Hepatocyte (in vitro differentiated cells): Measurements from ENCODE around the gene SGK2. TPM values are rescaled to one million over a fixed set of nuclear protein-coding genes. Genes with fewer than 3 reads are reported as not detected.
"Not testable (repeated sequence)": the region's sequence is repeated elsewhere in the genome, so short reads cannot be mapped to it uniquely, and the experiment has no call there.

Experiments
- DNase-seq: peaks from one replicate; pipeline ENCODE4 v3.0.0-alpha.2; 2016; ENCODE audit warnings: low spot score
- H2AFZ ChIP-seq: fragments of 200-600 bp; sonication (generic); 2 replicates; pipeline ENCODE4 v1.6.0; 2016; ENCODE audit warnings: antibody characterized with exemption, mild to moderate bottlenecking
- H3K27ac ChIP-seq: fragments of 200-600 bp; sonication (generic); 2 replicates; pipeline ENCODE4 v1.5.1; 2016; ENCODE audit warnings: mild to moderate bottlenecking
- H3K27me3 ChIP-seq: fragments of 200-600 bp; sonication (generic); 2 replicates; pipeline ENCODE4 v1.6.1; 2016
- H3K36me3 ChIP-seq: fragments of 200-600 bp; sonication (generic); replicated peaks from 2 replicates; pipeline ENCODE4 v1.5.1; 2016; ENCODE audit warnings: low read depth; ENCODE audit not compliant: insufficient read depth
- H3K4me1 ChIP-seq: fragments of 200-600 bp; sonication (generic); 2 replicates; pipeline ENCODE4 v1.5.1; 2016; ENCODE audit warnings: mild to moderate bottlenecking, moderate library complexity; ENCODE audit not compliant: insufficient read depth
- H3K4me2 ChIP-seq: fragments of 200-600 bp; sonication (generic); 2 replicates; pipeline ENCODE4 v1.6.0; 2016
- H3K4me3 ChIP-seq: fragments of 200-600 bp; sonication (generic); 2 replicates; pipeline ENCODE4 v1.5.1; 2016; ENCODE audit warnings: mild to moderate bottlenecking
- H3K79me2 ChIP-seq: fragments of 200-600 bp; sonication (generic); 2 replicates; pipeline ENCODE4 v1.6.0; 2017; ENCODE audit warnings: mild to moderate bottlenecking
- H3K9me2 ChIP-seq: fragments of 200-600 bp; sonication (generic); replicated peaks from 2 replicates; pipeline ENCODE4 v1.6.0; 2017; ENCODE audit warnings: mild to moderate bottlenecking; ENCODE audit not compliant: insufficient read depth
- H3K9me3 ChIP-seq: fragments of 200-600 bp; sonication (generic); 2 replicates; pipeline ENCODE4 v1.5.1; 2016; ENCODE audit warnings: low read depth, mild to moderate bottlenecking
- H4K20me1 ChIP-seq: fragments of 200-600 bp; sonication (generic); 2 replicates; pipeline ENCODE4 v1.6.0; 2016; ENCODE audit warnings: mild to moderate bottlenecking; ENCODE audit not compliant: insufficient read depth, poor library complexity, severe bottlenecking
- CTCF ChIP-seq: fragments of 200-600 bp; sonication (generic); IDR thresholded peaks from 2 replicates; pipeline ENCODE4 v1.5.1; 2016; ENCODE audit warnings: antibody characterized with exemption, mild to moderate bottlenecking; ENCODE audit not compliant: poor library complexity
- EZH2 ChIP-seq: fragments of 200-600 bp; sonication (generic); IDR thresholded peaks from 2 replicates; pipeline ENCODE4 v1.6.1; 2016; ENCODE audit warnings: antibody characterized with exemption, mild to moderate bottlenecking, borderline replicate concordance
- EZH2phosphoT487 ChIP-seq: fragments of 200-600 bp; sonication (generic); IDR thresholded peaks from one replicate; pipeline ENCODE4 v1.6.1; 2018; ENCODE audit warnings: antibody characterized with exemption, mild to moderate bottlenecking, low read depth, moderate library complexity; ENCODE audit not compliant: unreplicated experiment, severe bottlenecking
- WGBS: methylation state at CpG from one replicate; pipeline ENCODE4 v1.1.6; 2016; ENCODE audit warnings: low lambda C conversion rate; ENCODE audit errors: missing lambda C conversion rate; 5-methylcytosine and 5-hydroxymethylcytosine counted together
- polyA plus RNA-seq: library from polyadenylated mRNA; unstranded; fragments of >200 nt; fragmentation: Nextera tagmentation; extraction: Ambion mirVana; gene quantifications from 2 replicates; pipeline ENCODE4 v1.2.1, GENCODE V29; 2016
- total RNA-seq: library from RNA; depleted of rRNA; stranded (reverse); fragments of >200 nt; gene quantifications from 2 replicates; pipeline ENCODE4 v1.2.3, GENCODE V29; 2014

Gene SGK2
- total and polyA plus RNA-seq, 2 experiments from 2014 or later: 12.5 to 21.2 TPM

GRCh38 chr20:43584448-43585136 lies 25.8 kb downstream of the SGK2 start:
- Histone ChIP-seq H3K4me2 (peak overlapping the region; percentile 18), H3K4me1 (peaks cover 1% of the 10 kb centered on the region), H4K20me1 (no peaks in the 10 kb centered on the region), H3K27me3 (no peaks in the 10 kb centered on the region), H3K27ac (peak overlapping the region; percentile 74), H3K9me3 (no peaks in the 10 kb centered on the region), H3K4me3 (no peak overlapping the region), H3K9me2 (no peaks in the 10 kb centered on the region), H2AFZ (no peak overlapping the region), H3K36me3 (no peaks in the 10 kb centered on the region), H3K79me2 (no peaks in the 10 kb centered on the region)
- DNase-seq: peak; percentile 48
- TF ChIP-seq EZH2 (no peak), EZH2phosphoT487 (no peak), CTCF (no peak)
- 62% methylated on average over 7 of the region's 7 CpGs for WGBS

DNA sequence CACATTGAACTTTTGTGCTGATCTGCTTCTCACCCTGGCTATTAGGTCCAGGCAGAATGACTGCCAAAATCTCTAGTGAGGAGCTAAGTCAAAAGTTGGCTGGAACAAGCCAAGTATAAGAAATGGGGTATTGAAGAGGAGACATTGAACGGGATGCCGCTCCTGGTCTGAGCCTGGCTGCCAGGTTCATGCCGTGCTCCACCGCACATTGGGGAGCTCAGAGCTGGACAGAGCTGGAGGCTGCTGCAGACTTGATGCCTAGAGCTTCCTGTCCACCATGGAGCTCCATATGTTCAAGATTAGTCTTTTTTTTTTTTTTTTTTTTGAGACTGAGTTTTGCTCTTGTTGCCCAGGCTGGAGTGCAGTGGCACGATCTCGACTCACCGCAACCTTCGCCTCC lies 27.8 kb downstream of the SGK2 start:
- no peak for TF ChIP-seq CTCF
- TF ChIP-seq EZH2: no peak
- no peak for TF ChIP-seq EZH2phosphoT487
- no peak overlapping the region for H2AFZ ChIP-seq
- H3K4me1 ChIP-seq: peaks cover 9% of the 10 kb centered on the region
- no peaks in the 10 kb centered on the region for H4K20me1 ChIP-seq
- DNase-seq: no peak
- 84% methylated on average over 8 of the region's 8 CpGs for WGBS
- H3K36me3 ChIP-seq: no peaks in the 10 kb centered on the region
- peaks cover 5% of the 10 kb centered on the region for H3K79me2 ChIP-seq
- H3K4me3 ChIP-seq: no peak overlapping the region
- H3K9me3 ChIP-seq: no peaks in the 10 kb centered on the region
- no peaks in the 10 kb centered on the region for H3K27me3 ChIP-seq
- H3K27ac ChIP-seq: no peak overlapping the region
- H3K4me2 ChIP-seq: no peak overlapping the region
- no peaks in the 10 kb centered on the region for H3K9me2 ChIP-seq

DNA sequence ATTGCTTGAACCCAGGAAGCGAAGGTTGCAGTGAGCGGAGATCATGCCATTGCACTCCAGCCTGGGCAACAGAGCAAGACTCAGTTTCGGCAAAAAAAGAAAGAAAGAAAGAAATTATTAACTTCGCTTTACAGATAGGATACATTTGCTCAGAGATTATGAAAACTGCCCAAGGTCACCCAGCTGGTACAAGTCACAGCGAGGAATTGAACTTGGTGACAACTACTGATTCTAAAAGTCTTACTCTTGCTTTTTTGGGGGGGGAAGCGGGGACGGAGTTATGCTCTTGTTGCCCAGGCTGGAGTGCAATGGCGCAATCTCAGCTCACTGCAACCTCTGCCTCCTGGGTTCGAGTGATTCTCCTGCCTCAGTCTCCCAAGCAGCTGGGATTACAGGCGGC lies 29.7 kb downstream of the SGK2 start:
- not testable (repeated sequence) for H3K9me3 ChIP-seq, H3K36me3 ChIP-seq, H3K9me2 ChIP-seq, DNase-seq, H3K27me3 ChIP-seq, H2AFZ ChIP-seq, H3K4me2 ChIP-seq, H3K27ac ChIP-seq, H4K20me1 ChIP-seq, H3K4me3 ChIP-seq
- Histone ChIP-seq H3K79me2 (peaks cover 24% of the 10 kb centered on the region), H3K4me1 (peaks cover 13% of the 10 kb centered on the region)
- 94% methylated on average over 10 of the region's 10 CpGs for WGBS

DNA sequence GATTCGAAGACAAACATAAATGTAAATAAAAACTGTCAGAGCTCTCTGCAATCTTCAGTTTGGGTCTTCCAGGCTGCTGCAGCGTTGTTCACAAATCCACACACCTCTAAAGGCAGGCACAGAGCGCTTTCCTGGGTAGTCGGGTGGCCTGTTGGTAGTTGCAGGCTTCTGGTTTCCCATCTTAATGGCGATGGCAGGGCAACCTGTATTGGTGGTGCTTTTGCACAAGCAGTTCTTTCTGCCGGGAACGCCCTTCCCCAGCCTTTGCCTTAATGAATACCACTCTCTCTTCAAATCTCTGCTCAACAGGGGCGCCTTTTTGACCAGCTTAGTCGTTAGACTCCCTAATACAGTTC lies 31.2 kb downstream of the SGK2 start:
- Histone ChIP-seq H3K9me2 (no peaks in the 10 kb centered on the region), H3K9me3 (no peaks in the 10 kb centered on the region), H3K79me2 (peaks cover 29% of the 10 kb centered on the region), H2AFZ (peak overlapping the region; percentile 83), H3K27me3 (no peaks in the 10 kb centered on the region), H4K20me1 (no peaks in the 10 kb centered on the region), H3K27ac (peak overlapping the region; percentile 90), H3K36me3 (no peaks in the 10 kb centered on the region), H3K4me2 (peak overlapping the region; percentile 83), H3K4me1 (peaks cover 13% of the 10 kb centered on the region), H3K4me3 (peak overlapping the region; percentile 38)
- TF ChIP-seq CTCF (no peak), EZH2 (no peak), EZH2phosphoT487 (no peak)
- no peak for DNase-seq
- 26% methylated on average over 9 of the region's 9 CpGs for WGBS
